ENCODE measurements around the gene BRD3.

Gene BRD3

DNA sequence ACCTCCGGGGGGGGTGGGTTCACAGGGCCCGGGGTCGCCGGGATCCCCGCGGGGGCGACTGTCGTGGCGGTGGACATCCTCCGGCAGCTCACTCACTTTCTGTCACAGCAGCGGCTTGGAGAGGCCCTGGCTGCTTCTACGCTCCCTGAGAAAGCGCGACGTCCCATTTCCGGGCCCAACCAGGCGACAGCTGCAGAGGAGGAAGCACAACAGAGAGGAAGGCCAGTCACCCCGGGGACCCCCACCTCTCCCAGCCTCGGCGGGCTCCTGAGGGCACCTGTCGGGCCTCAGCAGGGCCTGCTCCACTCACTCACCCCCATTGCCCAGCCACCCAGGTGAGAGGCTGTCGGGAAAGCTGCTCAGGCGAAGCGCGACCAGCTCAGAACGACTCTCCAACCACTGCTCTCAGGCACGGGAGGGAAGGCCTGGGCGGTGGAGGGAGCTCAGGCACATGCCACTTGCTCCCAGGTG lies 14.4 kb downstream of the BRD3 start:
- H3K36me3 Mint-ChIP-seq (ENCODE audit: low read depth) = peaks cover 46% of the 10 kb centered on the region
- no peaks in the 10 kb centered on the region for H3K27me3 Mint-ChIP-seq
- peaks cover 14% of the 10 kb centered on the region for H3K4me1 Mint-ChIP-seq (ENCODE audit: low read depth)
- DNase-seq = no peak
- H3K27ac Mint-ChIP-seq = no peak overlapping the region
- H3K9me3 Mint-ChIP-seq = no peaks in the 10 kb centered on the region
- H3K4me3 Mint-ChIP-seq = no peak overlapping the region

DNA sequence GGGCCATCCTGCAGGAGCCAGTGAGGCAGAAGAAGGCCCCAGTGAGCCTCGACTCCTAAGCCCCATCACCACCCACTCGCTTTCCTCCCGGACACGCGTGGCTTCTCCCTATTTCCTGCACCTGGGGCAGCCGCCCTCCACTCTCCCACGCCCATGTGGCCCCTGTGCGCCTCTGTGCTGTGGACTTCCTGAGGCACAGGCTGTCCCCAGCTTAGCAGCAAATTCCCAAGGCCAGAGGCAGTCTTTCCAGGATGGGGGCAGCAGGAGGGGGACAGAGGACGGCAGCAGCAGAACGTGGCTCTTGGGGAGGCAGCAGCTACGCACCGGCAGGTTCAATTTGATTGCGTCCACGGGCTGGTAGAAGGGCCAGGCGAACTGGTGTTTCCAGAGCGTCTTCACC lies 14.9 kb downstream of the BRD3 start:
- Mint-ChIP-seq H3K27me3 (no peaks in the 10 kb centered on the region), H3K36me3 (ENCODE audit: low read depth) (peaks cover 51% of the 10 kb centered on the region), H3K9me3 (no peaks in the 10 kb centered on the region), H3K4me3 (no peak overlapping the region), H3K4me1 (ENCODE audit: low read depth) (peaks cover 13% of the 10 kb centered on the region), H3K27ac (no peak overlapping the region)
- DNase-seq = no peak

DNA sequence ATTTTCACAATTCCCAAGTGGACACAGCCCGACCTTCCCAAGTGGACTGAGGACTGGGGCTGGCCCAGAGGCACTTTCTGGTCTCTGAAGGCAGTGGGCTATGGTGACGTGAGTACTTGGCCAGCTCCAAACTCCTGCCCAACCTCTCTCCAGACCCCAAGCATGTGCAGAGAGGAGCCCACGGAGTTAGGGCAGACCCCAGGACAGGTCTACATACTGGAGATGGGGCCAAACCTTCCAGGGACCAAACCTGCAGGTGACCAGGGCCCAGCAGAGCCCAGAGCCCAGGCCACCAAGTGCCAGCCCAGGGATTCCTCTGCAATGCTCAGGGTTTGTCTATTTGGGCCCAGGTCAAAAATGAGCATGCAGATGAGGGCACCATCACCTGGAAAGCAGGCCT lies 15.3 kb downstream of the BRD3 start:
- no peak for DNase-seq
- H3K27me3 Mint-ChIP-seq = no peaks in the 10 kb centered on the region
- H3K4me1 Mint-ChIP-seq (ENCODE audit: low read depth) = peaks cover 12% of the 10 kb centered on the region
- H3K4me3 Mint-ChIP-seq = no peak overlapping the region
- H3K9me3 Mint-ChIP-seq = no peaks in the 10 kb centered on the region
- peaks cover 56% of the 10 kb centered on the region for H3K36me3 Mint-ChIP-seq (ENCODE audit: low read depth)
- no peak overlapping the region for H3K27ac Mint-ChIP-seq

DNA sequence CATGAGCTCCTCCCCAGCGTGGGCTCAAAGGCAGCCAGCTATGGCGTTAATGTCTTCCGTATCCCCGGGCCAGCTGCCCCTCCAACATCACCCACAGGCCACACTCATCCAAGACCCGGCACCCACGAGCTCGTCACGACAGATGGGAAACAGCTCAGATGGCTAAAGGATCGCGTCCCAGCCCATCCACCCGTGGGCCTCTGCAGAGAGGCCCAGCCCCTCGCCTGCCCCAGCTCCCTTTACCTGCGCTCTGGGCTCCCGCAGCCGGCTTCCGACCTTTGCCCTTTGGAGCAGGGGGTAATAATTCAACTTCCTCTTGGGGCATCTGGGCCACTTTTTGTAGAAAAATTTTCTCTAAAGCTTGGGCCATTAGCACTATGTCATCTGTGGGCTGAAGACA lies 16.5 kb downstream of the BRD3 start:
- Mint-ChIP-seq H3K9me3 (no peaks in the 10 kb centered on the region), H3K36me3 (ENCODE audit: low read depth) (peaks cover 64% of the 10 kb centered on the region), H3K4me3 (no peak overlapping the region), H3K27me3 (no peaks in the 10 kb centered on the region), H3K4me1 (ENCODE audit: low read depth) (peaks cover 4% of the 10 kb centered on the region), H3K27ac (no peak overlapping the region)
- no peak for DNase-seq

DNA sequence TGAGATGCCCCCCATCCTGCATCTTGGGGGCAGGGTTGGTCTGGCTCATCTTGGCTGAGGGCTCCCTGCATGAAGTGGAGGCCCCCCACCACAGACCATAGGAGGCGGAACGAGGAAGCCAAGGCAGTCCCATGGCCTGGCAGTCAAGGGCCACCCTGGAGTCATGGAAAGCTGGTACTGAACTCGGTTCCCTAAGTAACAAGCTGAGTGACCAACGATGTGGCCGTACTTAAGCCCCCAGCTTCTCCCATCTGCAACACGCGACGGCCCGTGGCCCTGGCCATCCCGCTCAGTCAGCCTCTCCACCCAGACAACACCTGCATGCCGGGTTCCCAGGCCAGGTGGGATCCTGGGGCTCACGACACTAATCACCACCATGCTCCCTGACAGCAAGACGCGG lies 17.1 kb downstream of the BRD3 start:
- no peak overlapping the region for H3K27ac Mint-ChIP-seq
- no peak overlapping the region for H3K4me3 Mint-ChIP-seq
- H3K9me3 Mint-ChIP-seq = no peaks in the 10 kb centered on the region
- DNase-seq = no peak
- peaks cover 70% of the 10 kb centered on the region for H3K36me3 Mint-ChIP-seq (ENCODE audit: low read depth)
- H3K27me3 Mint-ChIP-seq = no peaks in the 10 kb centered on the region
- peaks cover under 1% of the 10 kb centered on the region for H3K4me1 Mint-ChIP-seq (ENCODE audit: low read depth)

DNA sequence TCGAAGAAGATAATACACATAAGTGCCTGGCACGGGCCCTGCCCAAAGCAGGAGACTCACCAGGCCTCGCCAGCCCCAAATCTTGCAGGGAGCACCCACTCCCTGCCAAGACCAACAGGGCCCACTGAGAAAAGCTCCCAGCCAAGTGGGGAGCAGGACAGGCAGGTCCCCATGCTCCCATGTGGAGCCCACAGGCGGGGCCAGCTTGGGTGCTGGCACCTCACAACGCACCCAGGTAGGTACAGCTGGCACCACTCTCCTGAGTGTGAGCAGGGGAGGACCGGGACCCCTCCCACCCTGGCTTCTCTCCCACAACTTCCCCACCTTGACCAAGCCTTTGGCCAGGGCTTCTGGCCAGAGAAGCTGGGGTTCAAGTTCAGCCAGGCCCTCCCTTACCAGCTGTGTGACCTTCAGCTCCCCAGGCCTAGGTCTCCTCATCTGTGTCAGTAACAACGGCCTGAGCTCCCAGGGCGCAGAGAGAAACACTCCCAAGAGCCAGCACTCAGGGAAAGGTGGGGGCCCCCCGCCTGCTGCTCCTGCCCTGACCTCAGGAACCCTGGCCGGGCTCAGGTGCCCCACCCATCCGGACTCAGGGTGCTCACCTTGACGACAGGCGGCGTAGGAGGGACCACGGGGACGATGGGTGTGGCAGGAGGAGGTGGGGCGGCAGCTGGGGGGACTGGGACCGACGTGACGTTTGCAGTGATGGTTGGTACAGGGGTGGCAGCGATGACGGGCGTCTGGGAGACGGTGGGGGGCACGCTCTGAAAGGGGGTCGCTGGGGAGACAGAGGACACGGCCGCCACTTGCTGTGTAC lies 17.8 kb downstream of the BRD3 start:
- Mint-ChIP-seq H3K27ac (no peak overlapping the region), H3K36me3 (ENCODE audit: low read depth) (peaks cover 77% of the 10 kb centered on the region), H3K4me1 (ENCODE audit: low read depth) (no peaks in the 10 kb centered on the region), H3K27me3 (no peaks in the 10 kb centered on the region), H3K9me3 (no peaks in the 10 kb centered on the region), H3K4me3 (no peak overlapping the region)
- no peak for DNase-seq

DNA sequence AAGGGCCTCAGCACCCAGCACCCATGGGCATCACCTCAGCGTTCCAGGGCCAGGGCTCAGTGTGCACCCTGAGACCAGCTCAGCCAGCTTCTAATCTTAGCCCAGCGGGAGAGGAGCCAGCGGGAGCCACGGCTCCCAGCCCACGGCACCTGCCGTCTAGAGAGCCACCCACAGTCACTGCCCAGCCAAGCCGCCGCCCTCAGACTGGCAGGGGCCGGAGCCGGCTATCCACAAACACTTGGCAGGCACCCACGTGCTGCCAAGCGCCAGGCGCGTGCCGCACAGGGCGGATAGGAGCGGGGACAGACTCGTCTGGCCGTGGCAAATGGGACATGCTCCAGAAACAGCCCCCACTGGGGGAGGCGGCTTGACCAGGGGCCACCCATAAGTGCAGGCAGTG lies 18.6 kb downstream of the BRD3 start:
- Mint-ChIP-seq H3K27me3 (no peaks in the 10 kb centered on the region), H3K4me3 (no peak overlapping the region), H3K4me1 (ENCODE audit: low read depth) (no peaks in the 10 kb centered on the region), H3K36me3 (ENCODE audit: low read depth) (peaks cover 84% of the 10 kb centered on the region), H3K27ac (no peak overlapping the region), H3K9me3 (no peaks in the 10 kb centered on the region)
- DNase-seq = no peak

DNA sequence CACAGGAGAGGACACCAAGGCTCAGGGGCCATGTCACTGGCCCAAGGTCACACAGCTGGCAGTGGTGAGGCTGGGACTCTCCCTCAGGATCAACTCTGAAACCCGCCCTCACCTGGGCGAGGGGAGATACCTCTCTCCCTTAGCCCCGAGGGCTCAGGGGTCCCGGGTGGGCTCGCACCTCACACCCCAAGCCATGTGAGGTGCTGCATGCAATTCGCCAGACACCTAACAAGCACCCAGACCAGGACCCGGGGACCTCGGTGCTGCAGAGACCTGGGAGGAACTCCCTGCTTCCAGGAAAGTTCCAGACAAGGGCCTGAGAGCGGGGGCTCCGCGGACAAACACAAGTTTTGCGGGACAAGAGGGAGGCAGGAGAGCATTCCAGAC lies 19.3 kb downstream of the BRD3 start:
- H3K4me3 Mint-ChIP-seq = no peak overlapping the region
- H3K27me3 Mint-ChIP-seq = no peaks in the 10 kb centered on the region

DNA sequence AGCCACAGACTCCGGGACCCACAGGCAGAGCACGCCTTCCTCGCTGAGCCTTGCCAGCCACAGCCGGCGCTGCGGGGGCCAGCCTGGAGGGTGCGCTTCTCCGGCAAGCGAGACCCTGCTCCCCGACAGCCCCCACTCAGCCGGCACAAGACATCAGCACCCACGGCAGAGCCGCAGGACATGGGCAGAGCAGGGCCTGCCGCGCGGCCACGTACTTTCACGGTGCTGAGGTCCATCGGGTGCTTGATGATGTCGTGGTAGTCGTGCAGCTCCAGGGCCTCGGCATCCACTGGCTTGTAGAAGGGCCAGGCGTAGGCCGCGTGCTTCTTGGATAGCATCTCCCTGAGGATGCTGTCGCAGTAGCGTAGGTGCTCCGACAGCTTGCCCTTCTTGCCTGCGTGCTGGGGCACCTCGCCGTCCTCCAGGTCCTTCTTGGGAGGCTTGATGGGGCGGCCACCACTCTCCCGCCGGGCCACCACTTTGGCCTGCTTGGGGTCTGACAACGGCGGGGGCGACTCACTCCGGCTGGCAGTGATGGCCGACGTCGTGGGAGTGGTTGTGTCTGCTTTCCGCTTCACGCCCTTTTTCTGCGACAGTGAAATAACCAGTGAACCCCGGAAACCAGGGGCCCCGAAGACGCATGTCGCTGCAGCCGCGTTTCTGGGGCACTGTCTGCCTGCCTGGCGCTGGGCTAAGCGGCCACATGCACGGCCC lies 19.8 kb downstream of the BRD3 start:
- Mint-ChIP-seq H3K36me3 (ENCODE audit: low read depth) (peaks cover 96% of the 10 kb centered on the region), H3K27ac (no peak overlapping the region)

More for the DNA sequence above, 19.3 kb downstream of the BRD3 start:
- H3K27ac Mint-ChIP-seq = no peak overlapping the region
- no peak for DNase-seq
- no peaks in the 10 kb centered on the region for H3K9me3 Mint-ChIP-seq
- H3K4me1 Mint-ChIP-seq (ENCODE audit: low read depth) = no peaks in the 10 kb centered on the region
- H3K36me3 Mint-ChIP-seq (ENCODE audit: low read depth) = peaks cover 91% of the 10 kb centered on the region

DNA sequence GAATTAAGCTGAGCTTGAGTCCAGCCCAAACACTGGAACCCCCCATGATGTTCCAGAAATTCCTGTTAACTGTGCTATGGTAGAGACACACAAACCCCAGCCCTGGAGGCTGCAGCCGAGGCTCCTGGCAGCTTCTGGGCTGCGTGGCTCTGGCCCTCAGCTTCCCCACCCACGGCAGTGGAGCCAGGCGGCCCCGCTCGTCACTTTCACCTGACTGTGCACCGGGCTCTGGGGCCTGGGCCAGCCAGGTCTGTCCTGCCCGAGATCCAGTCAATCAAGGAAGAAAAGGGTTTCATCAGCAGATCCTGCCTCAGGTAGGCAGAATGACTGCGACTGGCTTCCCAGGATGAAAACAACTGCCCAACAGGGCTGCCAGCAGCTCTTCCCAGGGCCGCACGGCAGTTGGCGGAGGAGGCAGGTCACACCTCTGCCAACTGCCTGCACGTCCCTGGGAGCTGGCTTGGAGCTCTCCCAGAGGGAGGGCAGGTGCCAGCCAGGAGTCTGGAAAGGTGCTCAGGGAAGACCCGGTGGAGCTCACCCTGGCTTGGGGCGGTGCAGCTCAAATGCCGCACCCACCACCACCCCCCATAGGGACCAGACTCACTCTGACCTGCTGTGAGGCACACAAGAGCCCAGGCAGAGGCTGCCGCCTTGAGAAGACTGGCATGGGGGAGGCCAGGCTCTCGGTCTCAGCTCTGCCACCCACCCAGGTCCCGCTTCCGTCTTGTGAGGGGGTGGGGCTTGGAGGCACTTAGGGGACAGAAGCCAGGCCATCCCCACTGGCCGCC lies 20.7 kb downstream of the BRD3 start:
- H3K27ac Mint-ChIP-seq = no peak overlapping the region
- H3K9me3 Mint-ChIP-seq = no peaks in the 10 kb centered on the region
- DNase-seq = no peak
- H3K4me3 Mint-ChIP-seq = no peak overlapping the region
- H3K36me3 Mint-ChIP-seq (ENCODE audit: low read depth) = peaks cover 93% of the 10 kb centered on the region
- no peaks in the 10 kb centered on the region for H3K4me1 Mint-ChIP-seq (ENCODE audit: low read depth)
- no peaks in the 10 kb centered on the region for H3K27me3 Mint-ChIP-seq

More for the DNA sequence above, 19.8 kb downstream of the BRD3 start:
- H3K4me1 Mint-ChIP-seq (ENCODE audit: low read depth) = no peaks in the 10 kb centered on the region
- no peaks in the 10 kb centered on the region for H3K27me3 Mint-ChIP-seq
- no peaks in the 10 kb centered on the region for H3K9me3 Mint-ChIP-seq
- DNase-seq = no peak
- no peak overlapping the region for H3K4me3 Mint-ChIP-seq

DNA sequence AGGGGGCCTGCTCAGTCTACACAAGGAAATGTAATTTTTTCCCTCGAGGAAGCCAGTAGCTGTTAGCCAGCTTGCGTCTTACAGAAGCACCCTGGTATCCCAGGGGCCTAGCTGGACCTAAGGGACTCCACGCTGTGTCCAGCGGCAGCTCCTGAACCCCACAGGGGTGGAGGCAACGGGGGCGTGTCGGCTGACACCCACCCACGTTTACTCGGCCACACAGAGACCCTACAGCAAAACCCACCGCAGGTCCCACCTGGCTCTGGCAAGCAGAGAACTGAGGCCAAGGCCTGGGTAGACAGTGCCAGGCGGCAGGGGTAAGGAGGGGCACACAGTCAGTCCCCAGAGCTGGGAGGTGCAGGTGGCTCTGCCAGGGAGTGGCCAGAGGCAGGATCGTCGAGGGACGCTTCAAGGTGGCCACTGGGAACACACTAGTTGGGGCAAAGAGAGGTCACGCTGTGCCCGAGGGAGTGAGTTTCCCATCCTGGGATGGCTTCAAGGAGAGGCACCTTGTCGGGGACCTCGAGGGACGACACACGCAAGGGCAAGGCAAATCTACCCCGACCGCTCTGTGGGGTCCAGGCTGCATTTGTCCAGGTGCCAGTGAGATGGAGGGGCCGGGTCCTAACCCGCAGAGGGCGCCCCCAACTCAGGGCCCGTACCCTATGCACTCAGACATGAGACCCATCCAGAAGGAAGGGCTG lies 21.8 kb downstream of the BRD3 start:
- H3K9me3 Mint-ChIP-seq = no peaks in the 10 kb centered on the region
- H3K4me1 Mint-ChIP-seq (ENCODE audit: low read depth) = no peaks in the 10 kb centered on the region
- H3K27ac Mint-ChIP-seq = no peak overlapping the region
- H3K27me3 Mint-ChIP-seq = no peaks in the 10 kb centered on the region
- no peak overlapping the region for H3K4me3 Mint-ChIP-seq
- no peak for DNase-seq
- H3K36me3 Mint-ChIP-seq (ENCODE audit: low read depth) = peaks cover 91% of the 10 kb centered on the region

DNA sequence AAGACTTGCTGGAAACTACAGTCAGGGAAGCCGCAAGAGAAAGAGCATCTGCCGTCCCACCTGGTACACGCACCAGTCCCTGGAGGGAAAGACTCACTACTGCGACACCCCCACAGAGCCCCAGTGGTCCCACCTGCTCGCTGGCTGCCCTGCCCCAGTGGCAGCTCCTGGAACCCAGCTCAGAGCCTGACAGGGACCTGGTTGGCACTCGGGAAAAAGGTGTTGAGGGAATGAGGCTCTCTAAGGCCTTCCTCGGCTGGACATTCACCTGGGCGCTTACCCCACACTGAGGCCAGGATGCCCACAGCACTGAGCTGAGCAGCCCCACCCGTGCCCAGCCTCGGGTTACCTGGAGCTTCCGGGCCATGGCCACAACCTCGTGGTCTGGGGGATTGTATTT lies 22.9 kb downstream of the BRD3 start:
- Mint-ChIP-seq H3K36me3 (ENCODE audit: low read depth) (peaks cover 92% of the 10 kb centered on the region), H3K4me1 (ENCODE audit: low read depth) (no peaks in the 10 kb centered on the region), H3K4me3 (no peak overlapping the region), H3K27me3 (no peaks in the 10 kb centered on the region), H3K27ac (no peak overlapping the region), H3K9me3 (no peaks in the 10 kb centered on the region)
- DNase-seq = no peak

DNA sequence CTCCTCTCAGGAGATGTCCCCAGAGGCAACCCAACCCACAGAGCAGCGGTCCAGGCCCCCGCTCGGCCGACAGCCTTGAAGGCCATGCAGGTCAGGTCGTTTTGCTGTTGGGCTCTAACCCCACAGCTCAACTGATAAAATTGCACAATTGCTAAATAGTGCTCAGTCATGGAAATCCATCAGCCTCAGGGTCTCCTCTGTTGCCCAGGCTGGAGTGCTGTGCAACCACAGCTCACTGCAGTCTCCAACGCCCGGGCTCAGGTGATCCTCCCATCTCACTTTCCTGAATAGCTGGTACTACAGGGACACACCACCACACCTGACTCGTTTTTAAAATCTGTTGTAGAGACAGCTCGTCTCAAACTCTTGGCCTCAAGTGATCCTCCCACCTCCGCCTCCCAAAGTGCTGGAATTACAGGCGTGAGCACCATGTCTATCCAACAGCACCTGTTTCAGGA lies 24.3 kb downstream of the BRD3 start:
- Mint-ChIP-seq H3K4me3 (no peak overlapping the region), H3K9me3 (peaks cover 8% of the 10 kb centered on the region), H3K4me1 (ENCODE audit: low read depth) (no peaks in the 10 kb centered on the region), H3K27me3 (no peaks in the 10 kb centered on the region), H3K36me3 (ENCODE audit: low read depth) (peaks cover 92% of the 10 kb centered on the region), H3K27ac (peak overlapping the region; percentile 57)
- DNase-seq = no peak

DNA sequence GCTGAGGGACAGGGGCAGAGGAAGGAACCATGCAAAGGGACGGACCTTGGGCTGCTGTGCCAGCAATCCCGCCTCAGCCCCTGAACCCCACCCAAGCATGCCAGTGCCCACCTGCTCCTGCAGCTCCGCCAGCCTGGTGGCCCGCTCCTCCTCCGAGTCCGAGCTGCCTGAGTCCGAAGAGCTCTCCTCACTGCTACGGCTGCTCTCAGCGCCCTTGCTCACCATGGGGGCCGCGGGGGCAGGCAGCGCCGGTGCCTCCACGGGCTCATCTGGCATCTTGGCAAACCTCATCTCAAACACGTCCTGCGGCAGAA lies 26.2 kb downstream of the BRD3 start:
- Mint-ChIP-seq H3K4me3 (no peak overlapping the region), H3K27ac (no peak overlapping the region), H3K4me1 (ENCODE audit: low read depth) (no peaks in the 10 kb centered on the region), H3K9me3 (peaks cover 8% of the 10 kb centered on the region), H3K36me3 (ENCODE audit: low read depth) (peaks cover 88% of the 10 kb centered on the region), H3K27me3 (no peaks in the 10 kb centered on the region)
- DNase-seq = no peak

All from activated T-cell treated with anti-CD3 and anti-CD28 coated beads, Interleukin-2, amount 50 U/mL, for 24 hours (primary cell).